Right ventricle myocardium inferior (tissue), 1 donor: ENCODE data around the gene NRP1. TPM values are rescaled to one million over a fixed set of nuclear protein-coding genes. Genes with fewer than 3 reads are reported as not detected.

Experiments used
- ATAC-seq: fragments of 200-7000 bp; cut with Tn5 transposase; one replicate; pipeline ENCODE4 v1.9.1; 2020; ENCODE audit warnings: mild to moderate bottlenecking, moderate library complexity
- DNase-seq: peaks from one replicate; pipeline ENCODE4 v3.0.0; 2021; ENCODE audit errors: missing footprints
- intact Hi-C: fragments of 100-400 bp; cut with DNase I; formaldehyde crosslinking; loops from one replicate; pipeline ENCODE4 v1.11.0; 2022
- total RNA-seq: library from RNA; stranded (reverse); fragmentation: NEBNext Ultra II Directional; extraction: Animal tissue kit (Norgen Biotek cat#: 25700); gene quantifications from one replicate; pipeline ENCODE4 v1.2.1, GENCODE V29; 2021
- donor health status: DM: no; HTN: yes; CAD: no; lungs with severe emphysema.

NRP1 gene
- total RNA-seq, 1 donor from 2014 or later: 175 TPM

- intact Hi-C loops: no loop called here
- no peak for DNase-seq
- ATAC-seq: no peak
Observed at GRCh38 chr10:33252324-33252723, 82.1 kb downstream of the NRP1 start.

GRCh38 chr10:33249659-33250345 lies 84.7 kb downstream of the NRP1 start:
- DNase-seq: no peak
- intact Hi-C loops: loop anchor here (1.0 kb wide), 1 partner anchor 17 kb away; no protein-coding TSS in a partner anchor
- no peak for ATAC-seq

GRCh38 chr10:33249137-33249536 lies 85.3 kb downstream of the NRP1 start:
- DNase-seq: no peak
- ATAC-seq: no peak
- intact Hi-C loops: loop anchor here (1.0 kb wide), 1 partner anchor 16 kb away; no protein-coding TSS in a partner anchor

GRCh38 chr10:33248638-33249037 lies 85.8 kb downstream of the NRP1 start:
- intact Hi-C loops: loop anchor here (1.0 kb wide), 1 partner anchor 15 kb away; no protein-coding TSS in a partner anchor
- ATAC-seq (peak; percentile 9), DNase-seq (no peak)

GRCh38 chr10:33247221-33247922 lies 87.1 kb downstream of the NRP1 start:
- DNase-seq: peak; percentile 62

GRCh38 chr10:33245343-33245742 lies 89.1 kb downstream of the NRP1 start:
- intact Hi-C loops: no loop called here
- ATAC-seq: no peak

More at GRCh38 chr10:33247221-33247922, 87.1 kb downstream of the NRP1 start:
- ATAC-seq: peak; percentile 7
- intact Hi-C loops: no loop called here

GRCh38 chr10:33244354-33244967 lies 90.0 kb downstream of the NRP1 start:
- ATAC-seq (no peak), DNase-seq (no peak)
- intact Hi-C loops: no loop called here

More at GRCh38 chr10:33245343-33245742, 89.1 kb downstream of the NRP1 start:
- DNase-seq: no peak

GRCh38 chr10:33243703-33244102 lies 90.8 kb downstream of the NRP1 start:
- DNase-seq (no peak), ATAC-seq (no peak)
- intact Hi-C loops: no loop called here

- DNase-seq (no peak), ATAC-seq (no peak)
- intact Hi-C loops: no loop called here
Observed at GRCh38 chr10:33242931-33243330, 91.5 kb downstream of the NRP1 start.

- ATAC-seq: no peak
- intact Hi-C loops: no loop called here
- DNase-seq: no peak
Observed at GRCh38 chr10:33241351-33241750, 93.1 kb downstream of the NRP1 start.

GRCh38 chr10:33240931-33241330 lies 93.5 kb downstream of the NRP1 start:
- intact Hi-C loops: no loop called here
- ATAC-seq (no peak), DNase-seq (no peak)

GRCh38 chr10:33240258-33240657 lies 94.2 kb downstream of the NRP1 start:
- no peak for ATAC-seq
- no peak for DNase-seq
- intact Hi-C loops: no loop called here

- no peak for DNase-seq
- intact Hi-C loops: no loop called here
- no peak for ATAC-seq
Observed at GRCh38 chr10:33239257-33239656, 95.2 kb downstream of the NRP1 start.

- no peak for ATAC-seq
- DNase-seq: no peak
- intact Hi-C loops: no loop called here
Observed at GRCh38 chr10:33238643-33239042, 95.8 kb downstream of the NRP1 start.

GRCh38 chr10:33237736-33238624 lies 96.5 kb downstream of the NRP1 start:
- ATAC-seq (no peak), DNase-seq (no peak)
- intact Hi-C loops: no loop called here

- ATAC-seq (no peak), DNase-seq (no peak)
- intact Hi-C loops: no loop called here
Observed at GRCh38 chr10:33236916-33237315, 97.6 kb downstream of the NRP1 start.

GRCh38 chr10:33235951-33236350 lies 98.5 kb downstream of the NRP1 start:
- intact Hi-C loops: no loop called here
- no peak for ATAC-seq
- DNase-seq: no peak

- ATAC-seq (no peak), DNase-seq (no peak)
- intact Hi-C loops: no loop called here
Observed at GRCh38 chr10:33235251-33235884, 99.1 kb downstream of the NRP1 start.
